Mesenteric fat pad (tissue), 1 donor: ENCODE data around the gene PLCB1. TPM values are rescaled to one million over a fixed set of nuclear protein-coding genes. Genes with fewer than 3 reads are reported as not detected.

ENCODE experiments used
- DNase-seq: peaks from one replicate; pipeline ENCODE4 v3.0.0-alpha.2; 2020; ENCODE audit warnings: low spot score
- total RNA-seq: library from RNA; stranded (reverse); fragmentation: NEBNext Ultra II Directional; extraction: Animal tissue kit (Norgen Biotek cat#: 25700); gene quantifications from one replicate; pipeline ENCODE4 v1.2.1, GENCODE V29; 2021
- donor health status: DM: yes; HTN: yes; CAD: no.

Gene PLCB1
- total RNA-seq, 1 donor from 2014 or later, result 16.9 TPM

DNA sequence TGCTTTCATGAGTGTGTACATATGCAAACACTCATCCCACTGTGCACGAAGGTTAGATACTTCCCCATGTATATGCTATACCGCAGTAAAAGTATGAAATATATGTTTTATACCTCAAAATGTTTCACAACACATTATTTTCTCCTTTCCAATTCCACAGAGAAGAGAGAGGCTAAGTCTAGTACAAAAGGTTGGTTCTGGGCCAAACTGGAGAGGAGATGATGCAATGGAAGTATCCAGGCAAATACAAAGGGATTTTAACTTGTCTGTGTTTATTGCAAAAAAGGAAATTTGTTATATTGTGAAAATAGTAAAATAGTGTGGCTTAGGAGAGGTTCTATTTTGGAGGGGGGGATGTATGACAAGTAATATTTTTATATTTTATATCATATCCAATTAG, 112.6 kb downstream of the PLCB1 start:
- DNase-seq, result no peak

DNA sequence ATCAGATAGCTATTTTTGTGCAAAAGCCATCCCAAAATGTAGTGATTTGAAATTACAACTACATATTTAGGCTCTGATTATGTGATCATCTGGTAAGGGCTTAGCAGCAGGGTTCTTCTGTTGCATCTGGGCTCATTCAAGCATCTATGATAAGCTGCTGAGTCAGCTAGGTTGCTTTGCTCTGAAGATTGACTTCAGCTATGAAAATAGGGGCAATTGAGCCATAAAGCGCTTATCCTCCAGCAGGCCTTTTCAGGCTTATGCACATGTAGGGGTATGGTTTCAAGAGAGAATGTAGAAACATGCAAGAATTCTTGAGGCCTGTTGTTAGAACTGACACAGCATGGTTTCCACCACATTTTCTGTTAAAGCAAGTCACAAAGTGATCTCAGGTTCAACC, 114.1 kb downstream of the PLCB1 start:
- no peak for DNase-seq

DNA sequence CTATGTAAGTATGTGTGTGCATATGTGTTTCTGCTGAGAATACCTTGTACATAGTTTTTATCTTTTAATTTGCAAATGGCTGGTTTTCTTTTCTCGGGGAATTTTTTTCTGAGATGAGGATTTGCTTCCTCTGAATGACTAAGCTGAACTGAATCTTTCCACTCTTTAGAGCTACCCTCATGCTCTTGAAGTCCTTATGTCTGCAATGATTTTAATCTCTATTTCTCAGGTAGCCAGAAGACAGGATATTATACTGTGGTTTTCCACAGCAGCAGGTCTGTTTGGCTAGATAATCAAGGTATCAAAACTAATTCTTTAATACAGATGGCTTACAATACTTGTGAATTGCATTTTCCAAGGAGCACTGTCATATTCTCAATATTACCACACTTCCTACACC, 114.7 kb downstream of the PLCB1 start:
- no peak for DNase-seq

DNA sequence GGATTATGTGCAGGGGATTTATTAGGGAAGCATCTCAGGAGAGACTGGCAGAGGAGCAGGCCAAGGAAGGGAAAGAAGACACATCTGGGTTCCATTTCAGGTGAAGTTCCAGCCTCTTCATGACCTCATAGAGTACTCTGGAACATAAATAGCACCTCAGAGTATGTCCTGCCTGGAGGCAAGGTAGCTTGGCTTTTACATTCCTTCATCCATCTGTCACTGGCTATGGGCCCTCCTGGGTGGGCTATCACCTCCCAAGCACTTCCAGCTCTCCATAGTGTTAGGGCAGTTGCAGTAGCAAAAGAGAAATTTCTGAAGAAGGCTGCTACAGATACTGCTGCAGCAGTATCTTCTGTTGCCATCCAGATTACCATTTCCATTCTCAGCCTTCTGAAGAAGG, 116.0 kb downstream of the PLCB1 start:
- no peak for DNase-seq

DNA sequence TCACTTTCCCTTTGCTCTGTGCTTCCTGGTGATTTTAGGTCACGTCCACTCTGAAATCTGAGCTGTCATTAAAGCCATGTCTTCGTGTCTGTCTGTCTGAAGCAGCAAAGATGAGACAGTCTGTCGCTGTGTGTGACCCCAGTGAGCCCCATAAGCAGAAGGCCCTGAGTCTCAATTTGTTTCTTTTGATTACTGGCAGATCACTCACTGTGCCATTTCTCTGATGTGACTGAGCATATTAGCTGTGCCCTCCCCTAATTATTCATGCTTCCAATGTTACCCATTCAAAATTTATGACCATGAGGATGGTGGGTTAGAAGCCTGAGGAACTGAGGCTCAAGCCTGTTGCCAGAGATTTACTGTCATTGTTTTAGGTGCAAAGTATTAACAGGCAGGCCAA, 117.6 kb downstream of the PLCB1 start:
- DNase-seq, result no peak

DNA sequence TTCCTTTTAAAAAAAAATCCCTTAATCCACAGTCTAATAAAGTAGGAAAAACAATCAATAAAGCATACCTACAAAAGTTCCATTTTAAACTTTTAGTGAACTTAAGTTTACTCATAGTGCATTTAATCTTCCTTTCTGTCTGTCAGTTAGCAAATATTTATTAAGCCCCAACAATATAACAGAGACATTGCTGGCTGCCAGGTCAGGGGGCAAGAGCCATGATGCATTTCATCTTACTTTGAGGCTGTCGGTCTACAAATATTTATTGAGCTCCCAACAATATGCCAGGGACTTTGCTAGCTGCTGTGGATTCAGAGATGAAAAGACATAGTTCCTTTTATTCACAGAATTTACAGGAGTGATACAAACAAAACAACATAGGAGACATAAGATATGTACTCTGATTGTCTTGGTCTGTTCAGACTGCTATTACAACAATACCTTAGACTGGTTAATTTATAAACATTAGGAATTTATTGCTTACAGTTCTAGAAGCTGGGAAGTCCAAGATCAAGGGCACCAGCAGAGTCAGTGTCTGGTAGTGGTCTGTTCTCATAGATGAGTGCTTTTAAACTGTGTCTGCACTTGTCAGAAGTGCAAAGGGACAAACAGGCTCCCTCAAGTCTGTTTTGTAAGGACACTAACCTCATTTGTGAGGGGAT, 118.6 kb downstream of the PLCB1 start:
- DNase-seq, result no peak

DNA sequence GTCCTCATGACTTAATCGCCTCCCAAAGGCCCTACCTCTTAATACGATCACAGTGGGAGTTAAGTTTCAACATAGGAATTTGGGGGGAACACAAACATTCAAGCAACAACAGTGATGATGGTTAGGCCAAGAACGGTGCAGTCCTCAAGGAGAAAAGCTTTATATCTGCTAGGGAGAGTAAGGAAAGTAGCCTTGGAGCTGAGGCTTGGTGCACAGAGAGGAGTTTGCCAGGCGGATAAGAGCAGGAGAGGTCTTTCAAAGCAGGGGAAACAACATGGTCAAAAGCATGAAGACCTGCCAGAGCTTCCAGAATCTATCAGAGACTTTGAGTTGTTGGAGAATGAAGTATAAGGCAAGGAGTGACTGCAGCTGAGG, 119.1 kb downstream of the PLCB1 start:
- DNase-seq, result no peak

DNA sequence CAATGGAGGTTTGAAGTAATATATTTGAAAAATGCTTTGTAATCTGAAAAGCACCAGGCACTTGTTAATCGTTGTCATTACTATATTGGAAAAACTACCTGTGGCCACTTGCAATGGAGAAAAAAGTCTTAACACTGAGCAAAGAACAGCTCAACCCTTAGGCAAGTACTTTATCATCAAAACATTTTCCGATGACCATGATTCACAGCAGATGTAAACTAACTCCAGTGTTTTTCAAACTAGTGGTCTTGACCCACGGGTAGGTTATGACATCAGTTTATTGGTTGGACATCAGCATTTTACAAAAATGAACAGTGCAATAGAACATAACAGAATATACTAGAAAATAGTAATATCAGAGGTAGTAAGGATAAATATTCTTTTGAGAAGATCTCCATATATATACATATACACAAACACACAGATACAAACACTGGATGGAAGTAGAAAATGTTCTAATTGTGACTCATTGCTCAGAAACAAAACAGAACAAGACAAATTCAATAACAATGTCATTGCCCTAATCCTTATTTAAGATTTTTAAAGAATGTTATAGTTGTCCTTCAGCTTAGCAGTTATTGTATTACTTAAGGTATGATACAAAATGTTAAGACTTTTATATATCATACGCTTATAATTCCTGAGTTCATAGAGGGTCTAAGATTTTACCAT, 123.0 kb downstream of the PLCB1 start:
- no peak for DNase-seq

DNA sequence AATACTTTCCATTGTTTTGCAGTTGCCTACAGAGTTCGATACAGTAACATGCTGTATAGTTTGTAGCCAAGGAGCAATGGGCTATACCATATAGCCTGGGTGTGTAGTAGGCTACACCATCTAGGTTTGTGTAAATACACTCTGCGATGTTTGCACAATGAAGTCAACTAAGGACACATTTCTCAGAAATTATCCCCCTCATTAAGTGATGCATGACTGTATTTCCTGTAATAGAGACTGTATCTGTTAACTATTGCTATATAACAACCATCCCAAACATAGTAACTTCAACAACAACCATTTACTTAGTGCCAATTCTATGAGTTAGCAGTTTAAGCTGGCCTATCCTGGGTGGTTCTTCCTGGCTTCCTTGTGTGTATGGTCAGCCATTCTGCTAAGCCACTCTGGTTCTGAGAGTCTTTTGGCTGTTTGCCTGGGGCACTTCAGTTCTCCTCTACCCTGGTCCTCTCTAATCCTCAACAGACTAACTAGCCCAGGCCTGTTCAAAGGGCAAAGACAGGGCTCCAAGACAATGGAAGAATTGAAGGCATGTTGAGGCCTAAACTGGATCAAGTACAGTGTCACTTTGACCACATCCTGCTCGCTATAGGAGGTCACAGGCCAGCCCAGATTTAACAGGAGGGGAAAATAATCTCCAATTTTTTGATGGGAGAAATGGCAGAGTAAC, 124.0 kb downstream of the PLCB1 start:
- no peak for DNase-seq

DNA sequence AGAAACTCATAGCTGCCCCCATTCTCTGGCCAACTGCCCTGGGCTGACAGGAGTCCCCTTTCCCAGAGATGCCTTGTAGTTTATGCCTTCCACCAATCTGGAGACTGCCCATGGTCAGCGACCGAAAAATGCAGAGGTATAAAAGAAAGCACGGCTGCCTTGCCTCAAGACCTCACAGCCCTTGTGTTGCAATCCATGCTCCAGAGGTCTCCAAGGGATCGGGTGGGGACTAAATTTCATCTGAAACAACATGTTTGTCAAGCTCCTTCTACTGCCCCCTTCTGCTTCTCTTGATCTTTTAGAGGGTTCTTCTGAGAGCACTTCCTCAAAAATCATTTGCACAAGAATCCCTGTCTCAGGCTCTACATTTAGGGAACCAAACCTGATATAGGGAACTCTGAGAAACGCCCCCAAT, 128.8 kb downstream of the PLCB1 start:
- no peak for DNase-seq

DNA sequence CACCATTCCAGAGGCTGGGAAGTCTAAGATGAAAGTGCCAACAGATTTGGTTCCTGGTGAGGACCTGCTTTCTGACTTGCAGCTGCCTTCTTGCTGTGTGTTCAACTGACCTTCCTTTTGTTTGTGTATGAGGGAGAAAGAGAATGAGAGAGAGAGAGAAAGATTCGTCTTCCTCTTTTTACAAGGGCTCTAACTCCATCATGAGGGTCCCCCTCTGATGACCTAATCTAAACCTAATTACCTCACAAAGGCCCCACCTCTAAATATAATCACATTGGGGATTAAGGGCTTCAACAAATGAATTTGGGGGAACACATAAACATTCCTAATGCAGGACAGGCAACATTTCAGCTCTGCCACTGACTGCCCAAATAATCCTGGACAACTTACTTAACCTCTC, 130.7 kb downstream of the PLCB1 start:
- DNase-seq, result no peak

DNA sequence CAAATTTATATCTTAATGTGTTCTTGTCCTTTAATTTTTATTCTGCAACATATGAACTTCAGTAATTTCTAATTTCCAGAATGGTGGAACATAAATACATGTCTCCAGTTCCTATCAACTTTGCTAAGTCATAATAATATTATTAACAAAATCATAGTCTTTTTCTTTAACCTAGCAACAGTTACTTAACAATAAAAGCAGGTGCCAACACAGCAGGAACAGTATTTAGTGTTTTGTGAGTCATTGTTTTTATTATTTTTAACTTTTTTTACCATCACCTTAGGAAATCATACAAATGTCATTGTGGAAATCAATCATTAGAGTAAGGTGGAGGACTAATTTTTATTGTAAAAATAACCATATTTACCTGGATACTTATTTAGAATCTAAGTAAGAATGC, 133.5 kb downstream of the PLCB1 start:
- no peak for DNase-seq

DNA sequence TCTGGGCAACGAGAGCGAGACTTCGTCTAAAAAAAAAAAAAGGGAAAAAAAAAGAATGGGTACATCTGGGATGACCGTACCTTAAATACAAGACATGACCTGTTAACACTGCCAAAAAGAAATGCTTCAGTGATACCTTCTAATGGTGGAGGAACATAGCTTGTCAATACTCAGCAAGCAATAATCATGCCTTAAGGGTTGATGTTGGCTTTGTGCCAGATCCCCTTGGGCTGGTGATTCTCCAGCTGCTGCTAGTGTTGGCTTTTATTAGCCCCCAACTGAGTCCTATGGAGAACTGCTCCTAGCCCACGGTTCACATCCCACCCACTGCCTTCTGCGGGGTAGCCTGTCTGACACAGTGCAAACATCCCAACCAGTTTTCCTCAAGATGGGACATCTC, 134.9 kb downstream of the PLCB1 start:
- no peak for DNase-seq

DNA sequence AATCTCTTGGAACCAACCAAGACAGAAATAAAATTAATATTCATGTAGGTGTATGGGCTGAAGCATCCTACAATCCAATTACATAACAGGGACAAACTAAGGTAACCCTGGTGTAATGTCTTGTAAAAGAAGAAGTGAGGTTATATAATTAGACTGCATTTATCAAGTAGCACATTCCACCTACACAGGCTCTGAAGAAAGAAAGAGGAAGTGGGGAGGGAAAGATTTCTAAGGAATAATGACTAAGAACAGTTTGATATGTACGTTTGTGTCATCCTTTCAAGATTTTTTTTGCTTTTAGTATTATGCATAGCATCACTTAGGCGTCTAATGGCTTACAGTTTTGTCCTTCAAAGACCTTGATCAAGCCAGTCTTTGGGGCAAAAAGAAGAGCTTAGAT, 139.7 kb downstream of the PLCB1 start:
- no peak for DNase-seq

DNA sequence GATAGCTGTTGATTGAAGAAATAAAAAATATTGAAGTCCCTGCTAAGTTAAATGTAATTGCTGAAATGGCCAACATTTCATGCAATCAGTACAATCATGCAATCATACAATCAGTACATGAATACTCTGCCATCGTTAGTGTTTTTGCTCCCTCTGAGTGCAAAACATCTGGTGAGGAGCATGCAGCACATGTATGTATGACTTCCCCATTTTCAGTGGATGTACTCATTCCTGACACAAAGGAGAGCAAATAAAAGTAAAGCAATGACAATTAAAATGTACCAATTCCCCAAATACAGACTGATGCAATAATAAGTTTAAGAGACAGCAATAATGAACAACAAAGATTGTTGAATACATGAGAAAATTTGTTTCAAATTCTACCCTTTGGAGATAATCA, 140.7 kb downstream of the PLCB1 start:
- DNase-seq, result no peak

DNA sequence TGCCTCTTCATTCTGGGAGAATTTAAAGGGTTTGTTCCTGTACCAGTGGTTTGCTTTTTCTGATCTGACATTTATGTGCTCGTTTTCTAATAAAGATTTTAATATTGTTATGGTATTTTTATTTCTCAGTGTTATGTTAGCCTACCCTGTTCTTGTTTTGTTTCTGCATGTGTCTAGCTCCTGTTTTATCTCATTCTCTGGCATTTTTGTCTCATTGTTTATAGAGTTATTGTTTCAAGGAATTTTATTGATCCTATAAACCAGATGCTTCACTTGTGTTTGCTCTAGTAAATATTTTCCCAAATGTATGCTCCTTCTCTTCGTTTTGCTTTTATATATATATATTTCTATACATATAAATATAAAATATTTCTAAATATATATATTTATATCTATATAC, 152.8 kb downstream of the PLCB1 start:
- no peak for DNase-seq

DNA sequence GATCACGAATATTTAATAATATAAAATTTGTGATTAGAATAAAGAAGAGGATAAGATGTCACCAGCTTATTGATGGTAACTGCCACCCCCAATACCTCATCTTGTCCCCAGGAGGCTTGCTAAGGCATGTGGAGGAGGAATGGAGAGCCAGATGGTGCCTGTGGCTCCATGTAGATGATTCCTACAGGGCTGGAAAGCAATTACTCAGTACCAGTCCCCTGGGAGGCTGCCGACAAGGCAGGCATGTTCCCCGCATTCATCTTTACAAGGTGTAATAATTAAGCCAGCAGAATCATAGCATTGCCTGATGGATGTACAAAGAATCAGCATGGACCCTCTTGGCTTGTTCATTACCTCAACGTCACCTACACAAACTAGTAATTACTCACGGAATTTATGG, 155.3 kb downstream of the PLCB1 start:
- DNase-seq, result no peak

DNA sequence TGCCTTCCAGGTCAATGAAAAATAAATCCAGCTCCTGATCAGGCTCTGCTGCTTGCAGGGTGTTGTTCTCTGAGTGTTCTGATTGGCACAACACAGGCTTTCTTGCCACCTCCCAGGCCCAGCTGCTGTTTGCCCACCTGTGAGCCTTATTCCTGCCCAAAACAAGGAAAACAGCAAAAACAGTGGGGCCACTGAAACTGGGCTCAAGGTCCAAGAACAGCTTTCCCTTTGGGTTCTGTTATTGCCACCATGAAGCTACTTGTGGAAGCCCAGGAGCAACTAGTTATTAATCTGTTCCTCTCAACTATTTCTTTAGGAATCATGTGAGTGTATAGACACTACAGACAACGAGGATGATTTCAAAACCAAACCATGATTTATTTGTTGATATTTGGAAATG, 159.1 kb downstream of the PLCB1 start:
- DNase-seq, result no peak

DNA sequence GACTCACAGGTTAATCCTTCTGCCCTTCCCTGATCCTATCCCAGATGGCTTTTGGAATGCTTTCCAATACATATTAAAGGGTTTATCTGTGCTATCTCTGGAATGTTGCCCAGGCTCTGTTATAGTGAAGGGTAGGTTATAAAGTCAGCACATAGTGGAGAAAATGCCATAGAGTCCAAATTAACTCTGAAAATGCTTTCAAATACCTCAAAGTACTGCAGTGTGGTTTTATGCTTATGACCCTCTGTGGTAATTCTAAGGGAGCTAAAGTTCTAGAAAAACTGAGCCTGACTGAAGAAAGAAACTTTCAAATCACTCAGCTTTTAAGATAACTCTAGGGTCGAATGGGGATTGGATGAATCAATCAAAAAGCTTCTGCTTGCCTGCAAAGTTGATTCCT, 159.8 kb downstream of the PLCB1 start:
- no peak for DNase-seq

DNA sequence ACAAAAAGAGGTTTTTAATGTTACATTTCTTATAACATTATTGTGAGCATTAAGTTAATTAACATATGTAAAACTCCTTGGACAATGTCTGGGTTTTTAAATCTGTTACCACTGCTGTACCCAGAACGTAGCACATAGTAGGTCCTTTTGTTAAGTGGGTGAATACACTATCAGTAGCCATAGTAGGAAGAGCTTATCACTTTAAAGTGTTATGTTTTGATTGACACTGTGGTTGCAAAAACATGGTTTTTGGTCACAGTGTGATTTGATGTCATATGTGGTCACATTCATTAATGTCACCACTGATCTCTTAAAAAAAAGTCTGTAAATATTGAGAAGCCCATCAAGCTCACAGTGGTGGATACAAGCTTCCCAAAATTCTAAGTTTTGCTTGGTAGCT, 160.7 kb downstream of the PLCB1 start:
- DNase-seq, result no peak

DNA sequence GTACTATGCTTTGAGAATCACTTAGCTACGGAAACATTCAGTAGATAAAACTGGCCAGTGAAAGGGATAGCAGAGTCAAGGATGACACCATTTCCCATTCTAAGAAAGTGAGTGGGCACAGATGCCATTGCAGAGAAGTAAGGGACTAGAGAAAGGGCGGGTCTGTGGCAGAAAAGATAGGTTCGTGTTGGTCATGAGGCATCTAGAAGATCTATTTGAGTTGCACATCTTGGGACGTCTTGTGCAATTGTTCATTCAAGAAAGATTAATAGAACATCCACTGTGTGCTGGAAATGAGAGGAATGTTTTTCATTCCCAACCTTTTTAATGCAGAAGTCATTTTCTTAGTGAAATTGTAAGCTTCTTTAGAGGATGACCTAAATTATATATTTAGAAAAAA, 161.7 kb downstream of the PLCB1 start:
- DNase-seq, result no peak

DNA sequence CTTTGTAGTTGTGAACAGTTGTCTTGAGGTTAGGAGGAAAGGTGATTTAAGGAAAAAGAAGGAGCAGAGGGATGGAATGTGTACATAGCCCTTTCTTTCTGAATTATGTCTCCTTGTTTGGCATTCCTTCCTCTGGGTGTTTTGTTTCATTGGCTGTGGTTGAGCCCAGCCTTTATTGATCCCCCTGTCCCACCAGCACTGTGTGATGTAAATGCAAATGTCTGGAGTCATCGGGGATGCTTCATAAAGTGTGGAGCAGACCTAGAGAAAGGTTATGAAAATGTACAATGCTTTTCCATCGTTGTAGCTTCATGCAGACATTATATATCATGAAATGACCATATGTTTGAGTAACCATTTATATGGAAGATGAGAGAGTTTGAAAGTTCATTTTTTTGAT, 164.5 kb downstream of the PLCB1 start:
- no peak for DNase-seq
